Stimulated activated CD8-positive, alpha-beta memory T cell treated with anti-CD3 and anti-CD28 coated beads, Interleukin-12 subunit alpha, Interleukin-12 subunit beta, amount 100 ng/mL, for 1 hour (primary cell): Measurements from ENCODE around the gene TAB2.
"Not testable (repeated sequence)": the region's sequence is repeated elsewhere in the genome, so short reads cannot be mapped to it uniquely, and the experiment has no call there.

Experiments used
- DNase-seq: peaks from one replicate; pipeline ENCODE4 v3.0.0-alpha.2; 2020; ENCODE audit warnings: low read depth

Gene TAB2

DNA sequence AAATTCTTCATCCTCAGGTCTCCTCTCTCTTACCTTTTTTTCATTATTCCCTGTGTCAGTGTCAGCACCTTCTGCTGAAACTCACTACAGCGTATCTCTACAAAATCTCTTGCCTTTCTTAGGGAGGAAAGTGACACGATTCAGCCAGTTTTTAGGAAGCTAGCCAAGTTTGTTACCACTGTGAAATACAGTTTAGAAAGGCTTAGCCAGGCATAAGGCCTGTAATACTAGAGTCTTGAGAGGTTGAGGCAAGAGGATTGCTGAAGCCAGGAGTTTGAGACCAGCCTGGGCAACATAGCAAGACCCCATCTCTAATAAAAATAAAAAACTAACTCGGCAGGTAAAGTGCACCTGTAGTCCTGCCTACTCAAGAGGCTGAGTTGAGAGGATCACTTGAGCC, 16.7 kb downstream of the TAB2 start:
- no peak for DNase-seq

DNA sequence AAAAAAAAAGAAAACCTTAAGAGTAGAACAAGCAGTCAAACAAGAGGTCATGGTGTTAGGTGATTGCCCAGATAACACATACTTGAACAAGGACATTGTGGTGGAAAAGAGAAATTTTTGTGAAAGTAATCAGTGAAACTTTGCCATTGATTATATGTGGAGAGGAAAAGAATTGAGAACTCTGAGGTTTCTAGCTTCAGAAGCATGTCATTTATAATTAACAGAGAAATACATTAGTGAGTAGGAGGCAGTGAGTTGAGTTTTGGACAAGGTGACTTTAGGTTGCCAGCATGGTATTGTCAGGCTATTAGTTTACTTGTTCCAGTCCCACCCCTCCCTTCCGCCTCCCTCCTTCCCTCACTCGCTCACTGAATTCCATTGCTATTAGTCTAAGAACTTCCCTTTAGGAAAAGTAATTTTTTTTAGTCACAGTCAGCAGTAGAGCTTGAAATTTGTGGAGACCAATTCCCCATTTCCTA, 17.2 kb downstream of the TAB2 start:
- no peak for DNase-seq

DNA sequence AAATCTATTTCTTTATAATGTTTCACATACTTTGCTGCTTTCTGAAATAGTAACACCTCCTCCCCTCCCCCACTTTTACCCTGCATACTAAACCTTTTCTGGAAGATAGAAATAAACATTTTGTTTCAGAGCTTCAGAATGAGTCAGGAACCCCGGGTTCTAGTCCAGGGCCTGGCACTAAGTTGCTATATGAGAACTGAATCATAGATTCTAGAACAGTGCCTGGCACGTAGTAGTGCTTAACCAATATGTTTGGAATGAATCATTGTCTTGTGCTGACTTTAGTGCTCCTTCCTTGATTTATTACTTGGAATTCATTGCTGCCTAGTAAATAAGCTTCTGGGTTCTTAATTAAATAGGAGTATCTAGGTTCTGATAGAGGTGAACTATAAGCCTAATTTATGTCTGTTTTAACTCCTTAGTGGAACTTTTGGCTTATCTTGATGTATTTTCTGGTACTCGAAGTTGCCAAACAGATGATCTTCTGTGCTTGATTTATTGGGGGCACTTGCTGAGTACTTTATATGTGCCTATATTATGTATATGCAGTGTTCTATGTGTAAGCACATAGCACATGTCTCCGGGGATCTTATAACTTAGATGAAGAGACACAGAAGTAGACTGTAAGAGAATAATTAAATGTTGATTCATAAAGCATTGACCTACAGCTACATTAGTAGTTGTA, 18.6 kb downstream of the TAB2 start:
- no peak for DNase-seq

DNA sequence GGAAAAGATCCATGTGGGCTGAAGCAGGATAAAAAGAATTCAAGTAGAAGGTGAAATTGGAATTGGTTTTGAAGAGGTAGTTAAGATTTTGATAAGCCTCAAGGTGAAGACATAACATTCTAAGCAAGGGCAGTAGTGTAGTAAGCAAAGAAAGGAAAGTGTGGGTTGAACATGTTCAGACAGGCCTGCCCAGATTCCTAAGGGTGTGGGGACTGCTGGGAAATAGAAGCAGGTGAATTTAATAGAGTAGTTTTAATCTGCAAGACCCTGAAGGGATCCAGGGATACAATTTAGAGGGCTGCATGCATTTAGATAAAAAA, 19.1 kb downstream of the TAB2 start:
- DNase-seq: no peak

DNA sequence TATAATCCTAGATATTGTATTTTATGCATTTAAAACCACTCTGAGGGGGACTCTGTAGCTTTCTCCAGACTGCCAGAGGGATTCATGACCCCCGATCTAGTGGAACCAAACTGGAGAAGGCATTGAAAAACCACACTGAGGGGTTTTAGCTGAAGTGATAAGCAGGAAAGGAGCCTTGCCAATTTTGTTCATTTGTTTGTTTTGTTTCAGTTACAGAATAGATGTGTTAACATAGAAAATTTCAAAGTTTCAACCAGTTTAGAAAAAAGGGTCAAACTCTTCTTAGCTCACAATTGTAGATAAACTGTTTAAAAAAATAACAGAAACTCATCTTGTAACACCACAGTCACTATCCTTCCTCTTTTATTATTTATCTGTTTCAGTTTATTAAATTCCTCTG, 19.8 kb downstream of the TAB2 start:
- no peak for DNase-seq

DNA sequence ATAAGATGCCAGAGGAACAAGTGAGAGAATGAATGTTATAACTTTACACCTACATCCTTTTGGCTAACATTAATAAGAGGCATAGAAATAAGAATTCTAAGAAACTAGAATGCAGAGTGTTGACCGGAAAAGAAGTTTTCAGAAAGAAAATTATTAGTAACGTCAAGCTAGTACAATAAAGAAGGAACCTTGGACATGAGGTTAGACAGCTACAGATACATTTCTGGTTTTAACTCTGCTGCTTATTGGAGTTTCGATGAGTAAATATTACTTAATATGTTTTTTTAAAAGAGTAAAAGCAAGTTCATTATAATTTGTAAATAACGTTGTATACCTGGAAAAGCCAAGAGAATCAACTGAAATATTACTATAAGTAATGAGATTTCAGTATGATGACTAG, 22.7 kb downstream of the TAB2 start:
- no peak for DNase-seq

DNA sequence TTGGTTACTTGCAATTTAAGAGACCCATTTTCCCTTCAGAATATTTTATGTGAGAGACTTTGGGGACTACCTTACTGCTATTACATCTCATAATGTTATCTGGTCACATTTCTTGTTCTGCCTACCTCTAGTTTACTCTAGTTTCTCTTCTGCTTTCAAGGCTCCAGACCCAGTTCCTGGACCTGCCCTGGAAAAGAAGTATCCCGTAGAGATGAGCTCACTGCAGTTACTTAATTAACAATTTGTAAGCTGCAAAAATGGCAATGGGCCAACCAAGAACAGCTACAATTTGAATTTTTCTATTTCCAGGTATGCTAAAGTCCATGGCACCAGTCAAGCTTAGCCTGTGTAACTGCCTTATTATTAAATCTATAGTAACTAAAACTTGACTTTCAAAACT, 25.0 kb downstream of the TAB2 start:
- no peak for DNase-seq

DNA sequence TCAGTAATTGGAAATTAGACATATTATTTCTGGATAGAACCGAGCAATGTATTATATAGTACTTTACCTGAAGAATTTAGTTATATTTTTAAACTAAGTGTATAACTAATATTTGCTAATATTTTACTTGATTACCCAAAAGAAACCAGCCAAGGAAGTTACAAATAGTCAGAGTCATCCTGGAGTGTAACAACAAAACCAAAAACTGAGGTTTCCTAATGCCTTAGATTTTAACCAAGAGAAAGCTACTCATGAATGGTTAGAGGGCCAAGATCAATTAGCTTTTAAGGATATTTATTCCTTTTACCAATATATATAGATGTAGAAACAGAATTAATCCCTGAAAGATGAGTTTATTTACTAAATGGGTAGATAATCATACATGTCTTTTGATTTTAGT, 26.0 kb downstream of the TAB2 start:
- no peak for DNase-seq

DNA sequence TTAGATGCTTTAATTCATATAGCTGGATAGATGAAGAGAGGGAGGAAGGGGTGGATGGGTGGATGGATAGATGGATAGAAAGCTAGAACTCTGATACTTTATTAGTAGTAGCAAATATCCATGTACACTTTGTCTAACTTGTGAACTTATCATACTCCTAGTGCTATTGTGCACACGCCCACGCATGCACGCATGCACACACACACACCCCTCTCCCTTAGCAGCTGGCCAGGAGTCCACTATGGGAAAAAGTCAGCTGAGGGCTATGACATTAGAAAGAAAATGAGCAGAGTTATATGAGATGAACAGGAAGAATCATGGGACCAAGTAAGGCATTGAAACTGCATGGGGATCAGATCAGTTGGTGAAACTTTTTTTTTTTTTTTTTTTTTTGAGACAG, 28.6 kb downstream of the TAB2 start:
- DNase-seq: no peak

DNA sequence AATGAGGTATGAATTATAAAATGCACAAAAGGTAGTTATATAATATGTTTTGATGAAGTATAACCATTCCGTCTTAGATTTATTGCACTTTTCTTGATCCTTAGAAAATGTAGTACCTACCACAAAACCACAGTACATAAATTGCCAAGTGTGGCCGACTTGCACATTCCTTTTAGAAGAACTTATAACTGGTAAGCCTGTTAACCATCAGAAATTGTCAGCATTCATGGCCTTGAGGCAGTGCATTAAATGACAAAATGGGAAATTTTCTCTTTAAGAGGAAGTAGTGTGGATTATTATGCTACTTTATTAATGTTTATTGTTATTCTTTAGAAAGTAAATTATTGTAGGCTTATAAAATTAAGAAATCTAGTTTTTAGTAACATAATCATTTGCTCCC, 29.6 kb downstream of the TAB2 start:
- DNase-seq: no peak

DNA sequence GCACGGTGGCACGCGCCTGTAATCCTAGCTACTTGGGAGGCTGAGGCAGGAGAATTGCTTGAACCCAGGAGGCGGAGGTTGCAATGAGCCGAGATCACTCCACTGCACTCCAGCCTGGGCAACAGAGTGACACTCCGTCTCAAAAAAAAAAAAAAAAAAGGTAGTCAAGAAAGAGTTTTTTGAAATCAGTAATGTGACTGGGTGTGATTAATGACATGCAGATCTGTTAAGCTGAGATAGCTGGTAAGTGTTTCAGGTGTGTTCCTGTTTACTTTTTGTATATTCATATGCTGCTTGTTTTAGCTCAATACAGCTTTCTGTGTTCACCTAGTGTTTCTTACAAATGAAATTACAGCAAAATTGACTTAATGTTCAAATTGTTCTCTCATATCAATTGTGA, 31.8 kb downstream of the TAB2 start:
- not testable (repeated sequence) for DNase-seq

DNA sequence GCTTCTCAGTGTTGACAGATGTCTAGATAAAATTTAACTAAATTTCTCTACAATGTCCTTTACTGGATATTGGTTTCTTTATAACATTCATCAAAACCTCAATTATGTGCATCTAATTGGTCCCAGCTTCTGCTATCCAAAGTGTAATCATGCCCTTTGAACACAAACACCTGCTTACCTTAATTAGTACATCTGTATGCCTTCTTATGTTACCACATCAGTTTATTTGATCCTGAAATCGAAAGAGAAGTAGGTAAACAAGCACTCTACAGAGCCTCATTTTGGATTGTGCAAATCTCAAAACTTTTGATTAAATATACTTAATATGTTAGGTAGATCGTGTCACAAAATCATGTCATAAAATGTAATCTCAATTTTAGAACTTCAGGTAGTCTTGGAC, 36.5 kb downstream of the TAB2 start:
- no peak for DNase-seq

DNA sequence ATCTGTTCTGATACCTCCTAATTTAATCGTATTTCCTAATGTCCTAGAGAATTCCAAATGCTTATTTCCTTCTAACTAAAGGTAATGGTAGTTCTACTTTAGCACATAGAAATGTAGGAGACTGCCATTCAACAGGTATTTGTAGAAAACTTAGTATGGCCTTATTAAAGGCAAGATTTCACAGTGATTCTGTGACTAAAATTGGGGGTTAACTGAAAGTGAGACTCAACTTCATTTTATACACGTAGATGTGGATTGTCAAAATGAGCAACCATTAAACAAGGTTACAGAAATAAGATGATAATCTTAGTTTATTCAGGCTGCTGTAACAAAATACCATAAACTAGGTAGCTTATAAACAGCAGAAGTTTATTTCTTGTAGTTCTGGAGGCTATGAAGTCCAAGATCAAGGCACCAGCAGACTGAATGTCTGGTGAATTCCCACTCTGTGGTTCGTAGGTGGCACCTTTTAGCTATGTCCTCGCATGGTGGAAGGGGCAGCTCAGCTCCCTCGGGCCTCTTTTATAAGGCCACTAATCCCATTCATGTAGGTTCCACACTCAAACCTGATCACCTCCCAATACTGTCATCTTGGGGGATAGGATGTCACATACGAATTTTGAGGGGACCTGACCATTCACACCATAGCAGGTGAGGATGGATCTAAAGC, 38.7 kb downstream of the TAB2 start:
- no peak for DNase-seq

DNA sequence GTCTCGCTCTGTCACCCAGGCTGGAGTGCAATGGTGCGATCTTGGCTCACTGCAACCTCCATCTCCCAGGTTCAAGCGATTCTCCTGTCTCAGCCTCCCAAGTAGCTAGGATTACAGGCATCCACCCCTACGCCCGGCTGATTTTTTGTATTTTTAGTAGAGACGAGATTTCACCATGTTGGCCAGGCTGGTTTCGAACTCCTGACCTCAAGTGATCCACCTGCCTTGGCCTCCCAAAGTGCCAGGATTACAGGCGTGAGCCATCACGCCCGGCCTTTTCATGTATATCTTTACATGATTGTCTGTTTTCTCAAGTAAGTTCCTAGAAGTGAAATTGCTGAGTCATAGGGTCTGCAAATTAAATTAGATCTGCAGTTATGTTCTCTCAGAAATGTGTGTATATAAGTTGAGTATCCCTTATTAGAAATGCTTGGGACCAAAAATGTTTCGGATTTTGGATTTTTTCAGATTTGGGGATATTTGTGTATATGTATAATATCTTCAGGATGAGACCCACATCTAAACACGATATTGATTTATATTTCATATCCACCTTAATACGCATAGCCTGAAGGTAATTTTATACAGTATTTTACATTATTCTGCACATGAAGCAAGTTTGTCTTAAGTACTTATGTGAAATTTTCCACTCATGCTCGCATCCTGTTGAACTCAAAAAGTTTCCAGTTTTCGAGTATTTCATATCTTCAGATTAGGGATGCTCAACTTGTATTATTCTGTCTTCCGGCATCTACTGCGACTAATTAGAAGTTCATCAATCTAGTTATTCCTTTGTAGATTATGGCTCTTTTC, 40.4 kb downstream of the TAB2 start:
- DNase-seq: no peak

DNA sequence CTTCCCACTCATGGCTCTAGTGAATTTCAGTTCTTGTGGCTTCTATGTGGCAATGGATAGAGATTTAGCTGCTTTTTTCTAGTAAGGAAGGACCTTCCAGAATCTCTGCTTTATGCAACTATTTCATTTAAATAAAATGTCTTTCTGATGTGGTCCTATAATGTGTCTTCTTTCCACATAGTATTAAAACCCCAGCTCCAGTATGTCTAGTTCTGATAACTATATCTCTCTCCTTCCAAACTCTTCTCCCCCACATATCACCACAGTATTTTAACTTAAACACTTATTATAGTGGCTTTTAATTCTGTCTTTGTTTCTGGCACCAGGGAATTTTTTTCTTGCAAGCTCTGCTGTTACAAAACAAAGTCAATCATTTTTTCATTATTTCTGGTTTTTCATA, 41.9 kb downstream of the TAB2 start:
- no peak for DNase-seq

DNA sequence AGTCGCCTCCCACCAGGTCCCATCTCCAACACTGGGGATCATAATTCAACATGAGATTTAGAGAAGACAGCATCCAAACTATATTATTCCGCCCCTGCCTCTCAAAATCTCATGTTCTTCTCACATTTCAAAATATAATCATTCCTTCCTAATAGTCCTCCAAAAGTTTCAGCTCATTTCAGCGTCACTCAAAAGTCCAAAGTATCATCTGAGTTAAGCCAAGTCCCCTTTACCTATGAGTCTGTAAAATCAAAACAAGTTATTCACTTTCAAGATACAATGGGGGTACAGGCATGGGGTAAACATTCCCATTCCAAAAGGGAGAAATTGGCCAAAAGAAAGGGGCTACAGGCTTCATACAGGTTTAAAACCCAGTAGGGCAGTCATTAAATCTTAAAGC, 43.0 kb downstream of the TAB2 start:
- DNase-seq: no peak

DNA sequence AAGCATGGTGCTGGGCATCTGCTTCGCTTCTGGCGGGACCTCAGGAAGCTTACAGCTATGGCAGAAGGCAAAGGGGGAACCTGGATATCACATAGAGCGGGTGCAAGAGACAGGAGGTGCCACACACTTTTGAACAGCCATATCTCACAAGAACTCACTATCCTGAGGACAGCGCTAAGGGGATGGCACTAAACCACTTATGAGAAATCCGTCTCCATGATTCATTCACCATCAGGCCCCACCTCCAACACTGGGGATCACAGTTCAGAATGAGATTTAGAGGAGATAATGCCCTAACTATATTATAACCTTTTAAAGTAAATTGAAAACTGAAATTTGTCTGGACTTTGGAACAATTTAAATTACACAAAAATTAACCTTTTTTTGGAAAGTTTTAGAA, 44.8 kb downstream of the TAB2 start:
- no peak for DNase-seq

DNA sequence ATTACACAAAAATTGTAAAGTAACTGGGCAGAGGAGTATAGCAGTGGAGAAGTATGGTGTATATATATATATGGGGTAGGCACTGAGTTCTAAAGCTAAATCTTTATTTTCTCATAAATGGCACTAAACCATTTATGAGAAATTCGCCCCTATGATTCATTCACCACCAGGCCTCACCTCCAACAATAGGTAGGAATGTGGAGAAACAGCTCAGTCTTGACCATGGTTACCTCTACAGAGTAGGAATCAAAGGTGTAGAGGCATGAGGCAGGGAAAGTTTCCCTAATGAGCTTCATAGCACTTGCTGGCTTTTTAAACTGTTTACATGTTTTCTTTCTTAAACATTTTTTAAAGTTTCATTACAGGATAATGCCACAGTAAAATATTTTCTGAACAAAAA, 45.6 kb downstream of the TAB2 start:
- no peak for DNase-seq

DNA sequence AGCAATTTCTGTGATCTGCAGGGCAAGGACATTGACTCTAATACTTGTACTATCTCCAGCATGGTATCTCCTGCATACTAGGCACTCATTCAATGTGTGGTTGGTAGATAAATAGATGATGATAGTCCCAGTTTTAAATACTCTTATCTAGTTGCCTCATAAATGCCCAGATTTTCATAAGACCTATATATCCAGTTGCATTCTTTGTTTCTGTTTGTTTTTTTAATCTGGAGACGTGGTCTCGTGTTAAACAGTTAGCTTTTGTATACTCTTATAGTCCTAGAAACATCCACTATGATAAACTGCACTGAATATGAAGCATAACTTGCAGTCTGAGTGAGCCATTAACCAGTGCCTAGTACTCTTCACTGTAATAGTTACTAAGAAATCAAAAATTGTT, 47.0 kb downstream of the TAB2 start:
- DNase-seq: no peak

DNA sequence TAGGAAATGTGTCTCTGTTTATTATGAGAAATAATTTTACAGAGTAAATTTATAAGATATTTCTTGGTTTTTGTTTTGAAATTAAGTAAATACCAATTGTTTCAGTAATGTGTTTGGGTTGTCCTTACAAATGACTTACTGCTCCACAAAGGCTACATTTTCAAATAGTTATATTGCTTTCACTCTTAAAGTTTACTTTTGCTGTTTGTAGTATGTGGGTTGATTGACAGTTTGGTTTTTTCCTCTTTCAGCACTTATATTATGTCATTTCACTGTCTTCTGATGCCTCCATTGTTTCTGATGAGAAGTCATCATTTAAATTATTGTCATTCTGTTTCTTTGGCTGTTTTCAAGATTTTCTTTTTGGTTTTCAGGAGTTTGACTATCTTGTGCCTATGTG, 47.7 kb downstream of the TAB2 start:
- DNase-seq: no peak

DNA sequence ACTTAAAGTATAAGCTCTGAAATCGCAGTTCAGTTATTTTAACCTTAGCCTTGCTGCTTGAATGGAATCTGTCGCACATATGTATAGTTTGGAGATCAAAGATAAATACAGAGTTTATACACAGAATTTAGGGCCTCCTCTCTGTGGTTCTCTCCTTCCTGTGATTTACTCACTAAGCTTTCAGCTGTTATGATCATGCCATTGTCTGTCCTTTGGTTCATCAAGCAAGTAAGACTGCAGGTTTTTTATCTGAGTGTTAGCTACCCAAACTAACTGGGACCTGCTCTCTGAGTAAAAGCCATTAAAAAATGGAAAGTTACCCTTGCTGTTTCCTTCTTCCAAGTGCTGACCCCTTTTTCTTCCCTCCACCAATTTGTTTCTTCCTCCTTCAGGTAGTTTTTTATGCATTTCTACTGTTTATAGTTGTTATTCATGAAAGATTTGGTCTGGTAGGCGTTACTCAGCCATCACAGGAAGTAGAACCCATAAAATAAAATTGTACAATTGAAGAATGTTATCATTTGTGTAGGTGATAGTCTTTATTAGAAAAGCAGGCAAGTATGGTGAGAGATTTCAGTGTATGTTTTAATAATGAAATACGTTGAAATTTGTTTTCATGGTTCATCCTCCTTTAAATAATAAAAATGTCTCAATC, 48.9 kb downstream of the TAB2 start:
- DNase-seq: no peak

DNA sequence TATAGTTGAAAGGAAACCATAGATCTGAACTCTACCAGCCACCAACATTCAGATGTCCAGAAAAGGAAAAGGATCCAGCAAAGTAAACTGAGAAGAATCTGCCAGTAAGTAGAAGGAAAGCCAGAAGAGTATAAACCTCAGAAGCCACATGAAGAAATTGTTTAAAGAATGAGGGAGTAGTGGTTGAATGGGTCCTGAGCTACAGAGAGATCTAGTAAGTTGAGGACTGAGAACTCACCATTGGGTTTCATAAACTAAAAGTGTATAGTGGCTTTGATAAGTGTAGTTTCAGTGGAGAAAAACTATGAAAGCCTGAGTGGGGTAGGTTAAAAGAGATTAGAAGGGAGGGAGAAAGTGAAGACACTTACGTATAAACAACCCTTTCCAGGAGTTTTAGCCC, 50.6 kb downstream of the TAB2 start:
- no peak for DNase-seq

DNA sequence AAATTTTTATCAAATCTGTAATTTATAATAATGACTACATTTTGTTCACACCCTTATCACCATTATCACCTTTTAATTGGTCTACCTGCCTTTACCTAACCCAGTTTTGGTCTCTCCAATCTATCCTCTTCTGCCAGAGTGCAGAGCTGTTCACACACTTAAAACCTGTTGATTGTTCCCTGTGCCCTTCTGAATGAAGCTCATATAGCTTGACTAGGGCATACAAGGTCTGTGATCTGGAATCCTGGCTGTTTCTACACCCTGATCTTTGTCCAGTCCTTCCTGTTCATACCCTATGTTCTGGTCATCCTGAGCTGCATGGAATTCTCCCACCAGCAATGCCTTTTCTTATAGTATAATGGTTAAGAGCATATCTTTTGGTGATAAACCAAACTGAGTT, 53.6 kb downstream of the TAB2 start:
- no peak for DNase-seq
